Gastrocnemius medialis (tissue), 4 donors: ENCODE measurements around the gene STK39. TPM values are rescaled to one million over a fixed set of nuclear protein-coding genes. Genes with fewer than 3 reads are reported as not detected.

Experiments
- ATAC-seq, 2 donors: fragments of 150-250 bp; one replicate each; pipeline ENCODE4 v1.9.1; 2016
- DNase-seq, 2 donors: peaks; one replicate each; pipeline ENCODE4 v3.0.0-alpha.2; 2019
- H3K27ac ChIP-seq, 4 donors: fragments of 200-600 bp; sonication (generic); 1 replicate in 1 of 4; 2 replicates in 3 of 4; pipeline ENCODE4 v1.5.1; 2016 to 2018; ENCODE audit warnings: mild to moderate bottlenecking in 2 of 4, moderate library complexity in 1 of 4
- H3K27me3 ChIP-seq, 3 donors: fragments of 200-600 bp; sonication (generic) in 2 of 3; 1 replicate in 1 of 3; 2 replicates in 2 of 3; pipeline versions ENCODE4 v1.5.1 to v1.6.0; 2016 to 2019; ENCODE audit warnings: mild to moderate bottlenecking in 1 of 3, moderate library complexity in 1 of 3
- H3K36me3 ChIP-seq, 2 donors: fragments of 200-600 bp; sonication (generic) in 1 of 2; one replicate each; pipeline ENCODE4 v1.5.1; 2017 to 2018
- H3K4me1 ChIP-seq, 2 donors: fragments of 200-600 bp; sonication (generic) in 1 of 2; one replicate each; pipeline ENCODE4 v1.5.1; 2016 to 2017; ENCODE audit warnings: mild to moderate bottlenecking in 2 of 2
- H3K4me3 ChIP-seq, 4 donors: fragments of 200-600 bp; sonication (generic) in 3 of 4; 1 replicate in 1 of 4; 2 replicates in 3 of 4; pipeline ENCODE4 v1.5.1; 2016 to 2019; ENCODE audit warnings: mild to moderate bottlenecking in 2 of 4
- H3K9me3 ChIP-seq, 3 donors: fragments of 200-600 bp; sonication (generic) in 2 of 3; 1 replicate in 1 of 3; 2 replicates in 2 of 3; pipeline ENCODE4 v1.5.1; 2016 to 2019
- POLR2A ChIP-seq, 2 donors: fragments of 450-650 bp; IDR thresholded peaks; one replicate each; pipeline ENCODE4 v1.6.1; 2017; ENCODE audit warnings: antibody characterized with exemption in 2 of 2, mild to moderate bottlenecking in 2 of 2, moderate library complexity in 2 of 2
- in situ Hi-C, 4 donors: fragments of 200-750 bp; cut with MboI; loops; one replicate each; pipeline versions ENCODE4 v1.15.0 to v1.8.0; 2017; ENCODE audit warnings: low sequenced_read_pairs in 4 of 4
- intact Hi-C: fragments of 100-400 bp; cut with DNase I; formaldehyde crosslinking; loops from one replicate; pipeline ENCODE4 v1.15.1; 2023; ENCODE audit warnings: low total_unique reads
- total RNA-seq, 4 donors: library from RNA; depleted of rRNA; stranded (reverse); fragments of >200 nt; gene quantifications; one replicate each; pipeline versions ENCODE4 v1.1.0 to v1.2.3, GENCODE V29; 2016
- TF ChIP-seq, protein P1 (sequence below), 5 experiments: fragments of 450-650 bp in 3 of 5; fragments of 200-600 bp in 2 of 5; sonication (generic) in 2 of 5; IDR thresholded peaks in 4 of 5; conservative IDR thresholded peaks in 1 of 5; 1 replicate in 4 of 5; 2 replicates in 1 of 5; pipeline ENCODE4 v1.5.1; 2016 to 2019; ENCODE audit warnings: antibody characterized with exemption in 5 of 5, mild to moderate bottlenecking in 3 of 5, moderate library complexity in 3 of 5

Gene STK39
- total RNA-seq, 4 donors from 2014 or later = 0.66 to 2.9 (median 1.9) TPM

DNA sequence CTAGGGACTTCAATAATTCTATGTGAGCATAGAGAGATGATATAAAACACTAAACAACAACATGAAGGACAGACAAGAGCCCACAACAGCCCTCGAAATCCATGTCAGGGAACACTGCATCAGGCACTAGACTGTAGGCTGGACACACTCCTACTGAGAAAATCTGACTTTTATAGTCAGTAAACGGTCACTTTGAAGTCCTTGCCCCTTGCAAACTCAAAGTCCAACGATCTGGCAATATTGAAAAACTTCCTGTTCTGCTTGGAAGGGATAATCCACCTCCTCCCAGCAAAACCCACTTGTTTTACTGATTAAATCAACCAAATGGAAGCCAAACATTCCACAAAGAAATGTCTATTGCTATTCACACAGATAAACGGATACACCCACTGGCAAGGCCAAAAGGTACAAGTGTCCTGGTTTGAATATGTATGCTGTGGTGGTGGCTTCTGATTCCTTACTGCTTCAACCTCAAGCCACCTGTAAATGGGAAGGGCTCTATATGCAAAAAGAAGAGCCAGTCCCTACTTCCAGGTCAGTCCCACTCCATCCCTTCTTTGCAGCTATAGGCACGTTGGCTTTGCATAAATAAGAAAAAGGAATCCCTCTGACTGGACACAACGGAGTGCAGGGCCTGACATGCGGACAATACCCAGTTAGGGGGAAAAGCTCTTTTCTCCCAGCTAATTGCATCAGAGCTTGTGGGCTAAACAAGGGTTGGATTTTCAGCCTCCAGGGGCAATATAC is 56.6 kb downstream of the STK39 start:
- intact Hi-C loops = no loop called here
- TF ChIP-seq POLR2A (IDR thresholded peaks at IDR 0.05) = no peak
- TF ChIP-seq, protein P1, sequence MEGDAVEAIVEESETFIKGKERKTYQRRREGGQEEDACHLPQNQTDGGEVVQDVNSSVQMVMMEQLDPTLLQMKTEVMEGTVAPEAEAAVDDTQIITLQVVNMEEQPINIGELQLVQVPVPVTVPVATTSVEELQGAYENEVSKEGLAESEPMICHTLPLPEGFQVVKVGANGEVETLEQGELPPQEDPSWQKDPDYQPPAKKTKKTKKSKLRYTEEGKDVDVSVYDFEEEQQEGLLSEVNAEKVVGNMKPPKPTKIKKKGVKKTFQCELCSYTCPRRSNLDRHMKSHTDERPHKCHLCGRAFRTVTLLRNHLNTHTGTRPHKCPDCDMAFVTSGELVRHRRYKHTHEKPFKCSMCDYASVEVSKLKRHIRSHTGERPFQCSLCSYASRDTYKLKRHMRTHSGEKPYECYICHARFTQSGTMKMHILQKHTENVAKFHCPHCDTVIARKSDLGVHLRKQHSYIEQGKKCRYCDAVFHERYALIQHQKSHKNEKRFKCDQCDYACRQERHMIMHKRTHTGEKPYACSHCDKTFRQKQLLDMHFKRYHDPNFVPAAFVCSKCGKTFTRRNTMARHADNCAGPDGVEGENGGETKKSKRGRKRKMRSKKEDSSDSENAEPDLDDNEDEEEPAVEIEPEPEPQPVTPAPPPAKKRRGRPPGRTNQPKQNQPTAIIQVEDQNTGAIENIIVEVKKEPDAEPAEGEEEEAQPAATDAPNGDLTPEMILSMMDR (IDR thresholded peaks at IDR 0.05 in 4 of 5, conservative IDR thresholded peaks at IDR 0.05 in 1 of 5) = no peak
- H3K4me1 ChIP-seq = no peaks in the 10 kb centered on the region
- H3K36me3 ChIP-seq = no peaks in the 10 kb centered on the region
- H3K9me3 ChIP-seq = no peaks in the 10 kb centered on the region
- DNase-seq = no peak
- no peak for ATAC-seq
- H3K27me3 ChIP-seq = no peaks in the 10 kb centered on the region
- in situ Hi-C loops = no loop called here
- H3K4me3 ChIP-seq = no peak overlapping the region
- H3K27ac ChIP-seq = no peak overlapping the region

DNA sequence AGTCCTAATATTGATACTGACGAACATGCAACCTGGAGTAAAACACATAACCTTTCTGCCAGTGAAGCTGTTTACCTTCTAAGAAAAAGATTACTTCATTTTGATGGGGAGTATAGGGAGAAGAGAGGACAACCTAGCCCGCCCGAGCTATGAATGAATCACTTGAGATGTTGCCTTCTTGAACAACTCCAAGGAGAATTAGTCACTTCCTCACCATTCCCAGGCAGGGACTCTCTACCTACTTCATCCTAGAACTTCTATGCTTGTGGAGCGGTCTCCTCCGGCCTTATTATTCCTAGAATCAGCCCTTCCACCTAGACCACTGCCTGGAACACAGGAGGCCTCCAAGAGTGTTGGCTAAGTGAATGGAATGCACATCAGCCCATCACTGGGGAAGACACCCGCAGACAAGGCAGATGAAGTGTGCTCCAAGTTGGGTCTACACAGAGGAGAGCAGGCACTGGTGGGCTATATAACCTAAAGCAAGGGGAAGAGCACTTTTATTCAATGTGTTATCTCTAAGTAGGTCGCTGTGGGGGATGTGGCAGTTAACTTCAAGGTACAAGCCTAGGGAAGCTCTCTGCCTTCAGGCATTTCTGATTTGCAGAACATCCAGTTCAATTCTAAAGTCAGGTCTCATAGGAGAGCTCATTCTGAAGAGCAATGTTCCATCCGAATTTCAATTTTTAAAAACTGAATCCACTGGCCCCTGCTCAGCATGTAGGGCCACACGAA is 57.4 kb downstream of the STK39 start:
- ATAC-seq (no peak), DNase-seq (no peak)
- no peaks in the 10 kb centered on the region for H3K36me3 ChIP-seq
- TF ChIP-seq POLR2A (IDR thresholded peaks at IDR 0.05) = no peak
- TF ChIP-seq, protein P1 (IDR thresholded peaks at IDR 0.05 in 4 of 5, conservative IDR thresholded peaks at IDR 0.05 in 1 of 5) = no peak
- intact Hi-C loops = no loop called here
- no peak overlapping the region for H3K4me3 ChIP-seq
- no peaks in the 10 kb centered on the region for H3K27me3 ChIP-seq
- no peaks in the 10 kb centered on the region for H3K4me1 ChIP-seq
- no peaks in the 10 kb centered on the region for H3K9me3 ChIP-seq
- in situ Hi-C loops = no loop called here
- no peak overlapping the region for H3K27ac ChIP-seq

GRCh38 chr2:168188002-168188401 is 59.4 kb downstream of the STK39 start:
- no peak for TF ChIP-seq POLR2A (IDR thresholded peaks at IDR 0.05)
- TF ChIP-seq, protein P1 (IDR thresholded peaks at IDR 0.05 in 4 of 5, conservative IDR thresholded peaks at IDR 0.05 in 1 of 5) = no peak
- no peak for ATAC-seq
- H3K27ac ChIP-seq = no peak overlapping the region
- no peak for DNase-seq
- no peaks in the 10 kb centered on the region for H3K9me3 ChIP-seq
- no peak overlapping the region for H3K4me3 ChIP-seq
- H3K4me1 ChIP-seq = no peaks in the 10 kb centered on the region
- in situ Hi-C loops (no loop called here), intact Hi-C loops (no loop called here)
- H3K36me3 ChIP-seq = no peaks in the 10 kb centered on the region
- no peaks in the 10 kb centered on the region for H3K27me3 ChIP-seq

GRCh38 chr2:168186452-168186851 is 60.9 kb downstream of the STK39 start:
- H3K27ac ChIP-seq = no peak overlapping the region
- intact Hi-C loops (no loop called here), in situ Hi-C loops (no loop called here)
- TF ChIP-seq, protein P1 (IDR thresholded peaks at IDR 0.05 in 4 of 5, conservative IDR thresholded peaks at IDR 0.05 in 1 of 5) = no peak
- no peak for TF ChIP-seq POLR2A (IDR thresholded peaks at IDR 0.05)
- H3K27me3 ChIP-seq = no peaks in the 10 kb centered on the region
- no peaks in the 10 kb centered on the region for H3K9me3 ChIP-seq
- no peak overlapping the region for H3K4me3 ChIP-seq
- no peaks in the 10 kb centered on the region for H3K4me1 ChIP-seq
- ATAC-seq (no peak), DNase-seq (no peak)
- no peaks in the 10 kb centered on the region for H3K36me3 ChIP-seq
